H1 (cell line): ENCODE results near the gene RIMBP2. TPM values are rescaled to one million over a fixed set of nuclear protein-coding genes. Genes with fewer than 3 reads are reported as not detected.

ENCODE experiments used
- CTCF ChIA-PET: fragments of 300-600 bp; sonication (Branson Sonifier 250); formaldehyde crosslinking; loops from one replicate; lab custom pipeline; 2021; ENCODE audit not compliant: partially characterized antibody; lab: Charles Lee
- POLR2A ChIA-PET: fragments of 300-600 bp; sonication (Branson Sonifier 250); formaldehyde crosslinking; loops from one replicate; lab custom pipeline; 2021; ENCODE audit warnings: inconsistent platforms; ENCODE audit not compliant: partially characterized antibody; lab: Charles Lee
- DNase-seq, 2 experiments: peaks; one replicate each; pipeline versions ENCODE4 v3.0.0 to v3.0.0-alpha.2; 2010 to 2022; ENCODE audit warnings: low spot score in 2 of 2, low read depth in 1 of 2, mixed read lengths in 1 of 2
- FAIRE-seq: peaks from 2 replicates; lab custom pipeline; 2011; peaks lifted over from hg19 to GRCh38; lab: Jason Lieb, UNC
- H2AFZ ChIP-seq: 2 replicates; pipeline ENCODE4 v1.8.1; 2012; ENCODE audit warnings: low read length, inconsistent platforms
- H2AK5ac ChIP-seq: 2 replicates; pipeline ENCODE4 v1.6.1; 2013; ENCODE audit warnings: low read depth, low read length
- H2BK120ac ChIP-seq: replicated peaks from 2 replicates; pipeline ENCODE3; 2013; ENCODE audit warnings: low read depth, low read length, inconsistent platforms
- H2BK12ac ChIP-seq: 2 replicates; pipeline ENCODE4 v1.6.1; 2013; ENCODE audit warnings: low read depth, low read length
- H2BK15ac ChIP-seq: 2 replicates; pipeline ENCODE4 v1.6.1; 2013; ENCODE audit warnings: low read length
- H2BK20ac ChIP-seq: 2 replicates; pipeline ENCODE4 v1.6.1; 2013; ENCODE audit warnings: low read length
- H2BK5ac ChIP-seq: 2 replicates; pipeline ENCODE4 v1.6.1; 2013; ENCODE audit warnings: low read depth, low read length
- H3K14ac ChIP-seq: 2 replicates; pipeline ENCODE4 v1.6.1; 2013; ENCODE audit warnings: inconsistent platforms; ENCODE audit not compliant: insufficient read length
- H3K18ac ChIP-seq: 2 replicates; pipeline ENCODE4 v1.6.1; 2013; ENCODE audit warnings: low read length; ENCODE audit errors: extremely low read depth
- H3K23ac ChIP-seq: 2 replicates; pipeline ENCODE4 v1.6.1; 2013; ENCODE audit warnings: inconsistent platforms; ENCODE audit not compliant: insufficient read length
- H3K23me2 ChIP-seq: 2 replicates; pipeline ENCODE4 v1.6.1; 2013; ENCODE audit warnings: low read depth, low read length
- H3K27ac ChIP-seq: 2 replicates; pipeline ENCODE4 v1.6.1; 2011; ENCODE audit warnings: low read depth, low read length, inconsistent platforms
- H3K27me3 ChIP-seq, 4 experiments: replicated peaks in 1 of 4; 1 replicate in 1 of 4; 2 replicates in 3 of 4; pipeline versions ENCODE4 v1.6.1 to v1.8.1; 2011 to 2013; ENCODE audit warnings: low read length in 3 of 4, mild to moderate bottlenecking in 3 of 4, inconsistent platforms in 2 of 4, mixed read lengths in 2 of 4, moderate library complexity in 1 of 4; ENCODE audit not compliant: control insufficient read depth in 3 of 4, insufficient read depth in 3 of 4; ENCODE audit errors: extremely low read depth in 1 of 4
- H3K36me3 ChIP-seq, 4 experiments: 2 replicates each; pipeline versions ENCODE4 v1.6.1 to v1.8.1; 2011 to 2013; ENCODE audit warnings: mild to moderate bottlenecking in 4 of 4, low read length in 3 of 4, moderate library complexity in 2 of 4, control low read depth in 1 of 4, inconsistent platforms in 1 of 4; ENCODE audit not compliant: insufficient read depth in 4 of 4, control insufficient read depth in 2 of 4
- H3K4ac ChIP-seq: replicated peaks from 2 replicates; pipeline ENCODE3; 2013; ENCODE audit warnings: low read length, low read depth, mixed read lengths, inconsistent platforms; ENCODE audit not compliant: insufficient read length
- H3K4me1 ChIP-seq, 4 experiments: replicated peaks in 1 of 4; 1 replicate in 1 of 4; 2 replicates in 3 of 4; pipeline versions ENCODE4 v1.6.1 to v1.8.1; 2011 to 2013; ENCODE audit warnings: low read length in 3 of 4, inconsistent platforms in 2 of 4, mixed read lengths in 1 of 4; ENCODE audit not compliant: insufficient read depth in 4 of 4, control insufficient read depth in 3 of 4
- H3K4me2 ChIP-seq, 2 experiments: 2 replicates each; pipeline versions ENCODE4 v1.6.1 to v1.8.1; 2011 to 2013; ENCODE audit warnings: low read depth in 2 of 2, low read length in 2 of 2, control low read depth in 1 of 2, inconsistent platforms in 1 of 2, mild to moderate bottlenecking in 1 of 2; ENCODE audit not compliant: insufficient read depth in 1 of 2
- H3K4me3 ChIP-seq, 4 experiments: fragments of 200-600, 300-600 bp in 1 of 4; sonication (generic), shearing (Covaris generic), sonication (Bioruptor Twin) in 1 of 4; 2 replicates each; pipeline versions ENCODE4 v1.5.1 to v1.8.1; 2011 to 2016; ENCODE audit warnings: low read length in 4 of 4, low read depth in 3 of 4, control low read depth in 2 of 4, inconsistent platforms in 2 of 4, mild to moderate bottlenecking in 2 of 4, mixed read lengths in 1 of 4, moderate library complexity in 1 of 4; ENCODE audit not compliant: insufficient read depth in 2 of 4; ENCODE audit errors: extremely low read depth in 1 of 4
- H3K56ac ChIP-seq: replicated peaks from 2 replicates; pipeline ENCODE3; 2013; ENCODE audit warnings: low read depth, mild to moderate bottlenecking, mixed read lengths, low read length, inconsistent platforms; ENCODE audit not compliant: insufficient read length
- H3K79me1 ChIP-seq: 2 replicates; pipeline ENCODE4 v1.6.1; 2013; ENCODE audit warnings: low read depth, low read length, control low read depth
- H3K79me2 ChIP-seq, 2 experiments: 2 replicates each; pipeline versions ENCODE4 v1.6.1 to v1.8.1; 2012 to 2013; ENCODE audit warnings: low read length in 2 of 2, mild to moderate bottlenecking in 2 of 2, inconsistent platforms in 1 of 2; ENCODE audit not compliant: insufficient read depth in 2 of 2, control insufficient read depth in 1 of 2
- H3K9ac ChIP-seq, 4 experiments: replicated peaks in 1 of 4; 1 replicate in 1 of 4; 2 replicates in 3 of 4; pipeline versions ENCODE4 v1.6.1 to v1.8.1; 2011 to 2013; ENCODE audit warnings: low read depth in 3 of 4, low read length in 3 of 4, control low read depth in 2 of 4, mild to moderate bottlenecking in 2 of 4, moderate library complexity in 2 of 4, inconsistent platforms in 1 of 4; ENCODE audit errors: extremely low read depth in 1 of 4
- H3K9me3 ChIP-seq, 2 experiments: 2 replicates each; pipeline versions ENCODE4 v1.6.1 to v1.8.1; 2012 to 2013; ENCODE audit warnings: mild to moderate bottlenecking in 2 of 2, moderate library complexity in 2 of 2, control low read depth in 1 of 2, inconsistent platforms in 1 of 2, low read depth in 1 of 2, low read length in 1 of 2, mixed read lengths in 1 of 2; ENCODE audit not compliant: insufficient read depth in 2 of 2
- H4K20me1 ChIP-seq, 2 experiments: replicated peaks in 1 of 2; 2 replicates each; pipeline versions ENCODE3 to v1.8.1; 2011 to 2013; ENCODE audit warnings: inconsistent platforms in 2 of 2, low read length in 2 of 2, mild to moderate bottlenecking in 1 of 2; ENCODE audit not compliant: insufficient read depth in 2 of 2, control insufficient read depth in 1 of 2
- H4K5ac ChIP-seq: 2 replicates; pipeline ENCODE4 v1.6.1; 2013; ENCODE audit warnings: low read length, low read depth, mixed read lengths, inconsistent platforms; ENCODE audit not compliant: insufficient read length
- H4K8ac ChIP-seq: 2 replicates; pipeline ENCODE4 v1.8.0; 2013; ENCODE audit warnings: mild to moderate bottlenecking, moderate library complexity, low read length, inconsistent platforms; ENCODE audit not compliant: insufficient read depth; ENCODE audit errors: extremely low read depth
- H4K91ac ChIP-seq: replicated peaks from 2 replicates; pipeline ENCODE3; 2013; ENCODE audit warnings: low read length, mixed read lengths, inconsistent platforms; ENCODE audit not compliant: insufficient read length
- BRCA1 ChIP-seq: IDR thresholded peaks from 2 replicates; pipeline ENCODE4 v1.6.1; 2012; ENCODE audit warnings: low read depth, low read length, improper control_type of control experiment
- CHD2 ChIP-seq: IDR thresholded peaks from 2 replicates; pipeline ENCODE4 v1.6.1; 2012; ENCODE audit warnings: low read length, improper control_type of control experiment
- CREB1 ChIP-seq: IDR thresholded peaks from 2 replicates; pipeline ENCODE4 v1.6.1; 2012; ENCODE audit warnings: inconsistent platforms
- GTF2F1 ChIP-seq: IDR thresholded peaks from 2 replicates; pipeline ENCODE4 v1.6.1; 2012; ENCODE audit warnings: low read depth, low read length, improper control_type of control experiment, borderline replicate concordance
- HDAC2 ChIP-seq, 2 experiments: fragments of 300-600 bp in 1 of 2; sonication (generic) in 1 of 2; IDR thresholded peaks; 2 replicates each; pipeline ENCODE4 v1.6.1; 2011 to 2012; ENCODE audit warnings: low read depth in 2 of 2, low read length in 2 of 2, mild to moderate bottlenecking in 2 of 2, moderate library complexity in 2 of 2, borderline replicate concordance in 1 of 2, inconsistent platforms in 1 of 2
- KDM4A ChIP-seq: IDR thresholded peaks from one replicate; pipeline ENCODE4 v1.7.1; 2012; ENCODE audit warnings: low read depth, mild to moderate bottlenecking, moderate library complexity, low read length, inconsistent platforms; ENCODE audit not compliant: severe bottlenecking
- MAFK ChIP-seq: IDR thresholded peaks from 2 replicates; pipeline ENCODE4 v1.6.1; 2012; ENCODE audit warnings: low read depth, mild to moderate bottlenecking, improper control_type of control experiment, low read length
- RXRA ChIP-seq: IDR thresholded peaks from 2 replicates; pipeline ENCODE4 v1.6.1; 2011; ENCODE audit warnings: low read depth, mild to moderate bottlenecking, low read length, moderate library complexity; ENCODE audit not compliant: insufficient read depth
- SIRT6 ChIP-seq: IDR thresholded peaks from one replicate; pipeline ENCODE4 v1.7.1; 2012; ENCODE audit warnings: low read length, inconsistent platforms
- WGBS, 2 experiments: shearing (Covaris generic) in 1 of 2; methylation state at CpG; one replicate each; pipeline versions ENCODE4 v1.1.6 to v1.1.7; 2013 to 2015; ENCODE audit warnings: low lambda C conversion rate in 2 of 2, mixed read lengths in 2 of 2, inconsistent platforms in 1 of 2, low coverage in 1 of 2, missing lambda C conversion rate in 1 of 2; ENCODE audit not compliant: insufficient replicate concordance in 2 of 2, insufficient coverage in 1 of 2, insufficient read length in 1 of 2; ENCODE audit errors: extremely low coverage in 1 of 2, missing lambda C conversion rate in 1 of 2; 5-methylcytosine and 5-hydroxymethylcytosine counted together
- polyA plus RNA-seq, 7 experiments: library from polyadenylated mRNA; depleted of rRNA in 3 of 7; stranded (reverse) in 5 of 7; unstranded in 2 of 7; fragments of >200 nt in 5 of 7; fragments of 200-250 nt in 2 of 7; gene quantifications; 1 replicate in 5 of 7; 2 replicates in 1 of 7; 4 replicates in 1 of 7; pipeline versions ENCODE4 v1.2.1 to v1.2.3, GENCODE V29; 2011 to 2013; ENCODE audit warnings: missing spikeins in 2 of 7, mixed read lengths in 2 of 7
- total RNA-seq: library from RNA; stranded (reverse); fragmentation: NEBNext Ultra II Directional; extraction: Animal tissue kit (Norgen Biotek cat#: 25700); gene quantifications from 2 replicates; pipeline ENCODE4 v1.2.1, GENCODE V29; 2021

RIMBP2 gene
- total and polyA plus RNA-seq, 2 of the 8 experiments (the other 6 are each of a cell fraction or from before 2014, with no cell fraction given): 0.18 to 0.65 TPM

DNA sequence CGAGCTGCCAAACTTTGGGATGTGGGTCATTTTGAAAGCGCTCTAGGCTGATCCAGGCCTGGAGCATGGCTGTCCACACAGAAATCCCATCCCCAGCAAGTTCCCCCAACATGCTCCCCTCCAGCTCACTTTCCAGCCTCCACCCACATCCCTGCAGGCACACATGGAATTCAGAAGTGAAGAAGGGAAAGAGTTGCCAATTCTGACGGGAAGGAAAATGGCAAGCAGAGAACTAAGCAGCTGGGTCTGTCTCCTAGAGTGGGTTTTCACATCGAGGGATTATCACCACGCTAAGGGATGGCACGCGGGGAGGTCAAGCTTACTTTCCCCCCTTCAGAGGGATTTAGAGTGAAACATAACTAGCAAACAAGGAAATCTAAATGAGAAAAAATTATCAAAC, 142.3 kb downstream of the RIMBP2 start:
- TF ChIP-seq RXRA (no peak), KDM4A (no peak), HDAC2 (IDR thresholded peaks at IDR 0.05; ENCODE audit: borderline replicate concordance in 1 of 2, low read depth in 2 of 2, low read length in 2 of 2) (no peak), CREB1 (no peak), SIRT6 (no peak), CHD2 (no peak), BRCA1 (no peak), GTF2F1 (no peak), MAFK (no peak)
- Histone ChIP-seq H4K5ac (no peak overlapping the region), H3K36me3 (no peaks in the 10 kb centered on the region), H3K23me2 (no peaks in the 10 kb centered on the region), H2BK12ac (no peak overlapping the region), H3K14ac (no peak overlapping the region), H3K4me3 (no peak overlapping the region), H3K79me2 (no peaks in the 10 kb centered on the region), H3K4ac (no peak overlapping the region), H3K4me2 (no peak overlapping the region), H2BK15ac (peak overlapping the region; percentile 81; the same call in 1 of the 2 replicates), H3K18ac (no peak overlapping the region), H3K79me1 (no peaks in the 10 kb centered on the region), H4K91ac (no peak overlapping the region), H2AFZ (no peak overlapping the region), H3K9me3 (no peaks in the 10 kb centered on the region), H3K27ac (no peak overlapping the region), H3K56ac (no peak overlapping the region), H3K23ac (no peak overlapping the region), H4K8ac (no peak overlapping the region), H2BK120ac (no peak overlapping the region), H4K20me1 (no peaks in the 10 kb centered on the region), H2BK20ac (no peak overlapping the region), H3K4me1 (no peaks in the 10 kb centered on the region), H2BK5ac (no peak overlapping the region), H2AK5ac (no peak overlapping the region), H3K9ac (no peak overlapping the region), H3K27me3 (no peaks in the 10 kb centered on the region)
- FAIRE-seq (no peak), DNase-seq (no peak)
- 89% methylated on average over 7 of the region's 7 CpGs; no CpG with 5 or more reads in 1 of the 2 experiments for WGBS, 2 experiments
- ChIA-PET POLR2A (no interaction called here), CTCF (interaction anchor here (0.7 to 1.0 kb wide), 2 partner anchors 60 to 82 kb away, joined by 3 read pairs; no protein-coding TSS in a partner anchor)
